Measurements from ENCODE around the gene SLC4A5.

DNA sequence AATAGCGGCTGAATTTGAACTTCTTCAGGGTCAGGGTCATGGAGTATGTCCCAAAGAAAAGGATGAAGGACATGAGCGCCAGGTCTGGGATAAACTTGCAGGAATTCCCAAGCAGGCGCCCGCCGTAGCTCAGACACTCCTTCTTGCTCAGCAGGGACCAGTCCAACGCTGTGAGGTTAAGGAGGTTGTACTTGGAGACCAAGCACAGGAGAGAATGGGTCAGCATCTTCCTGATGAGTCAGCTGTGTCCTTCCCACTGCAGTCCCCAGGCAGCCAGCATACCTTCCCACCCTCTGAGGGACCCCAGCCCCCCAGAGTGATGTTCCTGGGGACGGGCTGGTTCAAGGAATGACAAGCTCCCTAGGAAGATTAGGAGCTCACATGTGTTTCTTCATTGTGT lies 103.9 kb downstream of the SLC4A5 start:
- TF ChIP-seq, protein P1, sequence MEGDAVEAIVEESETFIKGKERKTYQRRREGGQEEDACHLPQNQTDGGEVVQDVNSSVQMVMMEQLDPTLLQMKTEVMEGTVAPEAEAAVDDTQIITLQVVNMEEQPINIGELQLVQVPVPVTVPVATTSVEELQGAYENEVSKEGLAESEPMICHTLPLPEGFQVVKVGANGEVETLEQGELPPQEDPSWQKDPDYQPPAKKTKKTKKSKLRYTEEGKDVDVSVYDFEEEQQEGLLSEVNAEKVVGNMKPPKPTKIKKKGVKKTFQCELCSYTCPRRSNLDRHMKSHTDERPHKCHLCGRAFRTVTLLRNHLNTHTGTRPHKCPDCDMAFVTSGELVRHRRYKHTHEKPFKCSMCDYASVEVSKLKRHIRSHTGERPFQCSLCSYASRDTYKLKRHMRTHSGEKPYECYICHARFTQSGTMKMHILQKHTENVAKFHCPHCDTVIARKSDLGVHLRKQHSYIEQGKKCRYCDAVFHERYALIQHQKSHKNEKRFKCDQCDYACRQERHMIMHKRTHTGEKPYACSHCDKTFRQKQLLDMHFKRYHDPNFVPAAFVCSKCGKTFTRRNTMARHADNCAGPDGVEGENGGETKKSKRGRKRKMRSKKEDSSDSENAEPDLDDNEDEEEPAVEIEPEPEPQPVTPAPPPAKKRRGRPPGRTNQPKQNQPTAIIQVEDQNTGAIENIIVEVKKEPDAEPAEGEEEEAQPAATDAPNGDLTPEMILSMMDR (IDR thresholded peaks at IDR 0.05), result no peak
- no peak for TF ChIP-seq POLR2A (IDR thresholded peaks at IDR 0.05)

Data from thyroid gland (tissue), 4 donors.